ENCODE measurements around the gene CALN1.

GRCh38 chr7:72190146-72190545 lies 222.0 kb downstream of the CALN1 start:
- TF ChIP-seq CTCF (IDR thresholded peaks at IDR 0.05; ENCODE audit: low read length) (no peak), EZH2 (optimal IDR thresholded peaks at IDR 0.05; ENCODE audit: low read depth, low read length) (no peak), EZH2phosphoT487 (IDR thresholded peaks at IDR 0.05; ENCODE audit: low read length) (no peak)
